ENCODE results near the gene PHF3.

GRCh38 chr6:63649269-63649668 is 13.7 kb downstream of the PHF3 start:
- TF ChIP-seq CTCF (conservative IDR thresholded peaks at IDR 0.05; ENCODE audit: low read depth, low read length) (no peak), EZH2 (IDR thresholded peaks at IDR 0.05; ENCODE audit: low read length, unreplicated experiment) (no peak), EZH2phosphoT487 (IDR thresholded peaks at IDR 0.05; ENCODE audit: borderline replicate concordance, low read length) (no peak)

Measured in PC-3 (cell line).